ENCODE results near the gene SH3PXD2A.
A peak's percentile ranks its signal among the peaks of the same experiment; 100 is the strongest.

The SH3PXD2A gene

GRCh38 chr10:103806395-103807187, 48.8 kb downstream of the SH3PXD2A start:
- no peak for DNase-seq

- no peak for DNase-seq
Measured at GRCh38 chr10:103805781-103806180, 49.6 kb downstream of the SH3PXD2A start.

GRCh38 chr10:103804871-103805270, 50.5 kb downstream of the SH3PXD2A start:
- DNase-seq: no peak

GRCh38 chr10:103803941-103804340, 51.4 kb downstream of the SH3PXD2A start:
- DNase-seq: no peak

- no peak for DNase-seq
Measured at GRCh38 chr10:103802637-103803353, 52.6 kb downstream of the SH3PXD2A start.

- no peak for DNase-seq
Measured at GRCh38 chr10:103802081-103802480, 53.3 kb downstream of the SH3PXD2A start.

- no peak for DNase-seq
Measured at GRCh38 chr10:103800789-103801540, 54.4 kb downstream of the SH3PXD2A start.

GRCh38 chr10:103800089-103800488, 55.3 kb downstream of the SH3PXD2A start:
- no peak for DNase-seq

GRCh38 chr10:103799341-103799740, 56.0 kb downstream of the SH3PXD2A start:
- DNase-seq: no peak

- no peak for DNase-seq
Measured at GRCh38 chr10:103798511-103798910, 56.9 kb downstream of the SH3PXD2A start.

GRCh38 chr10:103797857-103798256, 57.5 kb downstream of the SH3PXD2A start:
- no peak for DNase-seq

GRCh38 chr10:103795634-103796270, 59.6 kb downstream of the SH3PXD2A start:
- DNase-seq: peak; percentile 54

GRCh38 chr10:103794996-103795395, 60.4 kb downstream of the SH3PXD2A start:
- no peak for DNase-seq

- DNase-seq: no peak
Measured at GRCh38 chr10:103793920-103794883, 61.2 kb downstream of the SH3PXD2A start.

- DNase-seq: no peak
Measured at GRCh38 chr10:103793429-103793828, 61.9 kb downstream of the SH3PXD2A start.

- DNase-seq: peak; percentile 61
Measured at GRCh38 chr10:103792547-103792946, 62.8 kb downstream of the SH3PXD2A start.

GRCh38 chr10:103791858-103792257, 63.5 kb downstream of the SH3PXD2A start:
- DNase-seq: no peak

GRCh38 chr10:103791291-103791690, 64.1 kb downstream of the SH3PXD2A start:
- no peak for DNase-seq

- no peak for DNase-seq
Measured at GRCh38 chr10:103790580-103790979, 64.8 kb downstream of the SH3PXD2A start.

GRCh38 chr10:103789771-103790201, 65.6 kb downstream of the SH3PXD2A start:
- no peak for DNase-seq

- DNase-seq: no peak
Measured at GRCh38 chr10:103789161-103789560, 66.2 kb downstream of the SH3PXD2A start.

GRCh38 chr10:103787331-103787730, 68.0 kb downstream of the SH3PXD2A start:
- DNase-seq: no peak

All from fibroblast of skin of right biceps (primary cell).